ENCODE measurements around the gene SHFL. TPM values are rescaled to one million over a fixed set of nuclear protein-coding genes. Genes with fewer than 3 reads are reported as not detected.

Gene SHFL
- total and polyA plus RNA-seq, 2 of the 8 experiments (the other 6 are each of a cell fraction or from before 2014, with no cell fraction given), result 25.3 to 37.1 TPM

DNA sequence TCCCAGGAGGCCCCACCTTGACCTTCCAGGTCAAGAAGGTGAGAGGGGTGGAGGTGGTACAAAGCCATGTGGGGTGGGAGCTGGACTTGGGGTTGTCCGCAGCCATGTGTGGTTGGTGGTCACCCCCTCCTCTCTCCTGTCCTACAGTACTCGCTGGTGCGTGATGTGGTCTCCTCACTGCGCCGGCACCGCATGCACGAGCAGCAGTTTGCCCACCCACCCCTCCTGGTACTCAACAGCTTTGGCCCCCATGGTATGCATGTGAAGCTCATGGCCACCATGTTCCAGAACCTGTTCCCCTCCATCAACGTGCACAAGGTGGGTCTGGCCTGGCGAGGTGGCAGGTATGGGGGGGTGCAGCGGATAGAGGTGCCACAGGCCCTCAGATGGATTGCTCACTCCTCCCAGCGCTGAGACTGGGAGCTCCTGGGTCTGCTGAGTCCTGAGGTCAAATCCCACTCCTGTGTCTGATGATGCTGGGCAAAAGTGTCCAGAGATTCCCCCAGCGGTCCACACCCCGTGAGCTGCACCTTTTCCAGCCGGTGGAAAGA lies 21.8 kb downstream of the SHFL start (continued):
- TF ChIP-seq RAD21 (IDR thresholded peaks at IDR 0.05 in 1 of 2, conservative IDR thresholded peaks at IDR 0.05 in 1 of 2; ENCODE audit: low read depth in 2 of 2, low read length in 2 of 2) (no peak), SP4 (IDR thresholded peaks at IDR 0.05; ENCODE audit: low read length) (no peak), CBX5 (IDR thresholded peaks at IDR 0.05; ENCODE audit: low read depth, low read length) (no peak), ASH2L (IDR thresholded peaks at IDR 0.05; ENCODE audit: low read length) (no peak)
